HUES64 (cell line): Measurements from ENCODE around the gene MYOF.
"Not testable (repeated sequence)": the region's sequence is repeated elsewhere in the genome, so short reads cannot be mapped to it uniquely, and the experiment has no call there.

Source experiments
- H3K27ac ChIP-seq: 2 replicates; pipeline ENCODE4 v1.7.0; 2013; ENCODE audit warnings: low read depth, low read length, inconsistent platforms
- H3K27me3 ChIP-seq: 2 replicates; pipeline ENCODE4 v1.6.1; 2013; ENCODE audit warnings: mild to moderate bottlenecking, low read length; ENCODE audit not compliant: insufficient read depth
- H3K36me3 ChIP-seq: 2 replicates; pipeline ENCODE4 v1.6.1; 2013; ENCODE audit warnings: mild to moderate bottlenecking, low read length; ENCODE audit not compliant: insufficient read depth
- H3K4me1 ChIP-seq: 2 replicates; pipeline ENCODE4 v1.6.1; 2013; ENCODE audit warnings: mild to moderate bottlenecking, low read length, moderate library complexity; ENCODE audit not compliant: insufficient read depth
- H3K4me3 ChIP-seq: 2 replicates; pipeline ENCODE4 v1.5.1; 2013; ENCODE audit warnings: mild to moderate bottlenecking, low read length, moderate library complexity
- H3K9ac ChIP-seq: 2 replicates; pipeline ENCODE4 v1.6.1; 2013; ENCODE audit warnings: mild to moderate bottlenecking, low read depth, low read length
- H3K9me3 ChIP-seq: 2 replicates; pipeline ENCODE4 v1.6.1; 2013; ENCODE audit warnings: low read depth, low read length; ENCODE audit not compliant: insufficient read depth
- WGBS: fragments of 150-250, 120-280 bp; methylation state at CpG from one replicate; pipeline ENCODE4 v1.1.7; 2013; ENCODE audit warnings: missing lambda C conversion rate; 5-methylcytosine and 5-hydroxymethylcytosine counted together

The MYOF gene

GRCh38 chr10:93420944-93421825, 60.9 kb downstream of the MYOF start:
- Histone ChIP-seq H3K27ac (0 out of 2 replicates have a peak overlapping the region, but pooled peaks have one; percentile 5), H3K9ac (no peak overlapping the region), H3K4me3 (no peak overlapping the region), H3K36me3 (no peaks in the 10 kb centered on the region), H3K4me1 (peaks cover 21% of the 10 kb centered on the region), H3K27me3 (no peaks in the 10 kb centered on the region), H3K9me3 (no peaks in the 10 kb centered on the region)
- WGBS: 66% methylated on average over 6 of the region's 6 CpGs

GRCh38 chr10:93420091-93420490, 62.0 kb downstream of the MYOF start:
- Histone ChIP-seq H3K4me3 (no peak overlapping the region), H3K27ac (no peak overlapping the region), H3K36me3 (no peaks in the 10 kb centered on the region), H3K4me1 (peaks cover 21% of the 10 kb centered on the region), H3K27me3 (no peaks in the 10 kb centered on the region), H3K9ac (no peak overlapping the region), H3K9me3 (no peaks in the 10 kb centered on the region)
- 74% methylated on average over 5 of the region's 5 CpGs for WGBS

- not testable (repeated sequence) for H3K27me3 ChIP-seq, H3K27ac ChIP-seq, H3K36me3 ChIP-seq, H3K9ac ChIP-seq, H3K4me3 ChIP-seq, H3K9me3 ChIP-seq
- peaks cover 21% of the 10 kb centered on the region for H3K4me1 ChIP-seq
- WGBS: 97% methylated on average over 8 of the region's 8 CpGs
Measured at GRCh38 chr10:93419016-93419415, 63.1 kb downstream of the MYOF start.

GRCh38 chr10:93417921-93418320, 64.2 kb downstream of the MYOF start:
- no peaks in the 10 kb centered on the region for H3K9me3 ChIP-seq
- H3K4me1 ChIP-seq: peaks cover 25% of the 10 kb centered on the region
- no peak overlapping the region for H3K9ac ChIP-seq
- no peak overlapping the region for H3K4me3 ChIP-seq
- 78% methylated on average over 3 of the region's 3 CpGs for WGBS
- H3K36me3 ChIP-seq: no peaks in the 10 kb centered on the region
- no peaks in the 10 kb centered on the region for H3K27me3 ChIP-seq
- no peak overlapping the region for H3K27ac ChIP-seq

- H3K27me3 ChIP-seq: no peaks in the 10 kb centered on the region
- no peaks in the 10 kb centered on the region for H3K36me3 ChIP-seq
- no peaks in the 10 kb centered on the region for H3K9me3 ChIP-seq
- H3K4me1 ChIP-seq: peaks cover 25% of the 10 kb centered on the region
- H3K9ac ChIP-seq: no peak overlapping the region
- H3K27ac ChIP-seq: no peak overlapping the region
- no peak overlapping the region for H3K4me3 ChIP-seq
- WGBS: 90% methylated on average over 3 of the region's 3 CpGs
Measured at GRCh38 chr10:93417266-93417665, 64.9 kb downstream of the MYOF start.

- Histone ChIP-seq H3K27me3 (no peaks in the 10 kb centered on the region), H3K36me3 (no peaks in the 10 kb centered on the region), H3K9me3 (no peaks in the 10 kb centered on the region), H3K4me3 (no peak overlapping the region), H3K4me1 (peaks cover 20% of the 10 kb centered on the region), H3K9ac (no peak overlapping the region), H3K27ac (no peak overlapping the region)
- 94% methylated on average over 4 of the region's 4 CpGs for WGBS
Measured at GRCh38 chr10:93416824-93417223, 65.3 kb downstream of the MYOF start.

- peaks cover 11% of the 10 kb centered on the region; the same call in 1 of the 2 replicates for H3K4me1 ChIP-seq
- H3K27ac ChIP-seq: no peak overlapping the region
- H3K27me3 ChIP-seq: no peaks in the 10 kb centered on the region
- no peaks in the 10 kb centered on the region for H3K9me3 ChIP-seq
- H3K4me3 ChIP-seq: no peak overlapping the region
- H3K36me3 ChIP-seq: no peaks in the 10 kb centered on the region
- no peak overlapping the region for H3K9ac ChIP-seq
- WGBS: 74% methylated on average over 6 of the region's 6 CpGs
Measured at GRCh38 chr10:93415693-93416092, 66.4 kb downstream of the MYOF start.

GRCh38 chr10:93413252-93413689, 68.9 kb downstream of the MYOF start:
- no peaks in the 10 kb centered on the region for H3K27me3 ChIP-seq
- no peaks in the 10 kb centered on the region for H3K9me3 ChIP-seq
- no peaks in the 10 kb centered on the region for H3K36me3 ChIP-seq
- no peak overlapping the region for H3K9ac ChIP-seq
- WGBS: 79% methylated on average over 3 of the region's 3 CpGs
- no peak overlapping the region for H3K4me3 ChIP-seq
- H3K4me1 ChIP-seq: 0 out of 2 replicates have a peak, but pooled peaks cover 5% of the 10 kb centered on the region
- no peak overlapping the region for H3K27ac ChIP-seq

GRCh38 chr10:93412801-93413200, 69.3 kb downstream of the MYOF start:
- Histone ChIP-seq H3K27ac (no peak overlapping the region), H3K9me3 (no peaks in the 10 kb centered on the region), H3K27me3 (no peaks in the 10 kb centered on the region), H3K4me3 (no peak overlapping the region), H3K36me3 (no peaks in the 10 kb centered on the region), H3K9ac (no peak overlapping the region), H3K4me1 (0 out of 2 replicates have a peak, but pooled peaks cover 5% of the 10 kb centered on the region)
- WGBS: 81% methylated on average over 7 of the region's 7 CpGs

- Histone ChIP-seq H3K9me3 (no peaks in the 10 kb centered on the region), H3K4me1 (peaks cover 10% of the 10 kb centered on the region; the same call in 1 of the 2 replicates), H3K9ac (no peak overlapping the region), H3K36me3 (no peaks in the 10 kb centered on the region), H3K27ac (no peak overlapping the region), H3K4me3 (no peak overlapping the region), H3K27me3 (no peaks in the 10 kb centered on the region)
- WGBS: 72% methylated on average over 4 of the region's 6 CpGs
Measured at GRCh38 chr10:93410697-93411348, 71.3 kb downstream of the MYOF start.

- Histone ChIP-seq H3K9ac (no peak overlapping the region), H3K4me1 (peaks cover 14% of the 10 kb centered on the region; the same call in 1 of the 2 replicates), H3K36me3 (no peaks in the 10 kb centered on the region), H3K27ac (no peak overlapping the region), H3K9me3 (no peaks in the 10 kb centered on the region), H3K4me3 (no peak overlapping the region), H3K27me3 (no peaks in the 10 kb centered on the region)
- WGBS: 91% methylated on average over 8 of the region's 8 CpGs
Measured at GRCh38 chr10:93408783-93409182, 73.4 kb downstream of the MYOF start.
